H1 (cell line): ENCODE measurements around the gene SLC39A11. TPM values are rescaled to one million over a fixed set of nuclear protein-coding genes. Genes with fewer than 3 reads are reported as not detected.

ENCODE experiments used
- CTCF ChIA-PET: fragments of 300-600 bp; sonication (Branson Sonifier 250); formaldehyde crosslinking; loops from one replicate; lab custom pipeline; 2021; ENCODE audit not compliant: partially characterized antibody; lab: Charles Lee
- POLR2A ChIA-PET: fragments of 300-600 bp; sonication (Branson Sonifier 250); formaldehyde crosslinking; loops from one replicate; lab custom pipeline; 2021; ENCODE audit warnings: inconsistent platforms; ENCODE audit not compliant: partially characterized antibody; lab: Charles Lee
- DNase-seq, 2 experiments: peaks; one replicate each; pipeline versions ENCODE4 v3.0.0 to v3.0.0-alpha.2; 2010 to 2022; ENCODE audit warnings: low spot score in 2 of 2, low read depth in 1 of 2, mixed read lengths in 1 of 2
- FAIRE-seq: peaks from 2 replicates; lab custom pipeline; 2011; peaks lifted over from hg19 to GRCh38; lab: Jason Lieb, UNC
- H2AFZ ChIP-seq: 2 replicates; pipeline ENCODE4 v1.8.1; 2012; ENCODE audit warnings: low read length, inconsistent platforms
- H2AK5ac ChIP-seq: 2 replicates; pipeline ENCODE4 v1.6.1; 2013; ENCODE audit warnings: low read depth, low read length
- H2BK120ac ChIP-seq: replicated peaks from 2 replicates; pipeline ENCODE3; 2013; ENCODE audit warnings: low read depth, low read length, inconsistent platforms
- H2BK12ac ChIP-seq: 2 replicates; pipeline ENCODE4 v1.6.1; 2013; ENCODE audit warnings: low read depth, low read length
- H2BK15ac ChIP-seq: 2 replicates; pipeline ENCODE4 v1.6.1; 2013; ENCODE audit warnings: low read length
- H2BK20ac ChIP-seq: 2 replicates; pipeline ENCODE4 v1.6.1; 2013; ENCODE audit warnings: low read length
- H2BK5ac ChIP-seq: 2 replicates; pipeline ENCODE4 v1.6.1; 2013; ENCODE audit warnings: low read depth, low read length
- H3K14ac ChIP-seq: 2 replicates; pipeline ENCODE4 v1.6.1; 2013; ENCODE audit warnings: inconsistent platforms; ENCODE audit not compliant: insufficient read length
- H3K18ac ChIP-seq: 2 replicates; pipeline ENCODE4 v1.6.1; 2013; ENCODE audit warnings: low read length; ENCODE audit errors: extremely low read depth
- H3K23ac ChIP-seq: 2 replicates; pipeline ENCODE4 v1.6.1; 2013; ENCODE audit warnings: inconsistent platforms; ENCODE audit not compliant: insufficient read length
- H3K23me2 ChIP-seq: 2 replicates; pipeline ENCODE4 v1.6.1; 2013; ENCODE audit warnings: low read depth, low read length
- H3K27ac ChIP-seq: 2 replicates; pipeline ENCODE4 v1.6.1; 2011; ENCODE audit warnings: low read depth, low read length, inconsistent platforms
- H3K27me3 ChIP-seq, 4 experiments: replicated peaks in 1 of 4; 1 replicate in 1 of 4; 2 replicates in 3 of 4; pipeline versions ENCODE4 v1.6.1 to v1.8.1; 2011 to 2013; ENCODE audit warnings: low read length in 3 of 4, mild to moderate bottlenecking in 3 of 4, inconsistent platforms in 2 of 4, mixed read lengths in 2 of 4, moderate library complexity in 1 of 4; ENCODE audit not compliant: control insufficient read depth in 3 of 4, insufficient read depth in 3 of 4; ENCODE audit errors: extremely low read depth in 1 of 4
- H3K36me3 ChIP-seq, 4 experiments: 2 replicates each; pipeline versions ENCODE4 v1.6.1 to v1.8.1; 2011 to 2013; ENCODE audit warnings: mild to moderate bottlenecking in 4 of 4, low read length in 3 of 4, moderate library complexity in 2 of 4, control low read depth in 1 of 4, inconsistent platforms in 1 of 4; ENCODE audit not compliant: insufficient read depth in 4 of 4, control insufficient read depth in 2 of 4
- H3K4ac ChIP-seq: replicated peaks from 2 replicates; pipeline ENCODE3; 2013; ENCODE audit warnings: low read length, low read depth, mixed read lengths, inconsistent platforms; ENCODE audit not compliant: insufficient read length
- H3K4me1 ChIP-seq, 4 experiments: replicated peaks in 1 of 4; 1 replicate in 1 of 4; 2 replicates in 3 of 4; pipeline versions ENCODE4 v1.6.1 to v1.8.1; 2011 to 2013; ENCODE audit warnings: low read length in 3 of 4, inconsistent platforms in 2 of 4, mixed read lengths in 1 of 4; ENCODE audit not compliant: insufficient read depth in 4 of 4, control insufficient read depth in 3 of 4
- H3K4me2 ChIP-seq, 2 experiments: 2 replicates each; pipeline versions ENCODE4 v1.6.1 to v1.8.1; 2011 to 2013; ENCODE audit warnings: low read depth in 2 of 2, low read length in 2 of 2, control low read depth in 1 of 2, inconsistent platforms in 1 of 2, mild to moderate bottlenecking in 1 of 2; ENCODE audit not compliant: insufficient read depth in 1 of 2
- H3K4me3 ChIP-seq, 4 experiments: fragments of 200-600, 300-600 bp in 1 of 4; sonication (generic), shearing (Covaris generic), sonication (Bioruptor Twin) in 1 of 4; 2 replicates each; pipeline versions ENCODE4 v1.5.1 to v1.8.1; 2011 to 2016; ENCODE audit warnings: low read length in 4 of 4, low read depth in 3 of 4, control low read depth in 2 of 4, inconsistent platforms in 2 of 4, mild to moderate bottlenecking in 2 of 4, mixed read lengths in 1 of 4, moderate library complexity in 1 of 4; ENCODE audit not compliant: insufficient read depth in 2 of 4; ENCODE audit errors: extremely low read depth in 1 of 4
- H3K56ac ChIP-seq: replicated peaks from 2 replicates; pipeline ENCODE3; 2013; ENCODE audit warnings: low read depth, mild to moderate bottlenecking, mixed read lengths, low read length, inconsistent platforms; ENCODE audit not compliant: insufficient read length
- H3K79me1 ChIP-seq: 2 replicates; pipeline ENCODE4 v1.6.1; 2013; ENCODE audit warnings: low read depth, low read length, control low read depth
- H3K79me2 ChIP-seq, 2 experiments: 2 replicates each; pipeline versions ENCODE4 v1.6.1 to v1.8.1; 2012 to 2013; ENCODE audit warnings: low read length in 2 of 2, mild to moderate bottlenecking in 2 of 2, inconsistent platforms in 1 of 2; ENCODE audit not compliant: insufficient read depth in 2 of 2, control insufficient read depth in 1 of 2
- H3K9ac ChIP-seq, 4 experiments: replicated peaks in 1 of 4; 1 replicate in 1 of 4; 2 replicates in 3 of 4; pipeline versions ENCODE4 v1.6.1 to v1.8.1; 2011 to 2013; ENCODE audit warnings: low read depth in 3 of 4, low read length in 3 of 4, control low read depth in 2 of 4, mild to moderate bottlenecking in 2 of 4, moderate library complexity in 2 of 4, inconsistent platforms in 1 of 4; ENCODE audit errors: extremely low read depth in 1 of 4
- H3K9me3 ChIP-seq, 2 experiments: 2 replicates each; pipeline versions ENCODE4 v1.6.1 to v1.8.1; 2012 to 2013; ENCODE audit warnings: mild to moderate bottlenecking in 2 of 2, moderate library complexity in 2 of 2, control low read depth in 1 of 2, inconsistent platforms in 1 of 2, low read depth in 1 of 2, low read length in 1 of 2, mixed read lengths in 1 of 2; ENCODE audit not compliant: insufficient read depth in 2 of 2
- H4K20me1 ChIP-seq, 2 experiments: replicated peaks in 1 of 2; 2 replicates each; pipeline versions ENCODE3 to v1.8.1; 2011 to 2013; ENCODE audit warnings: inconsistent platforms in 2 of 2, low read length in 2 of 2, mild to moderate bottlenecking in 1 of 2; ENCODE audit not compliant: insufficient read depth in 2 of 2, control insufficient read depth in 1 of 2
- H4K5ac ChIP-seq: 2 replicates; pipeline ENCODE4 v1.6.1; 2013; ENCODE audit warnings: low read length, low read depth, mixed read lengths, inconsistent platforms; ENCODE audit not compliant: insufficient read length
- H4K8ac ChIP-seq: 2 replicates; pipeline ENCODE4 v1.8.0; 2013; ENCODE audit warnings: mild to moderate bottlenecking, moderate library complexity, low read length, inconsistent platforms; ENCODE audit not compliant: insufficient read depth; ENCODE audit errors: extremely low read depth
- H4K91ac ChIP-seq: replicated peaks from 2 replicates; pipeline ENCODE3; 2013; ENCODE audit warnings: low read length, mixed read lengths, inconsistent platforms; ENCODE audit not compliant: insufficient read length
- SAP30 ChIP-seq: fragments of 300-600 bp; sonication (generic); IDR thresholded peaks from 2 replicates; pipeline ENCODE4 v1.7.1; 2012; ENCODE audit warnings: low read length, moderate library complexity, mild to moderate bottlenecking, inconsistent platforms; ENCODE audit not compliant: insufficient read depth, insufficient replicate concordance
- WGBS, 2 experiments: shearing (Covaris generic) in 1 of 2; methylation state at CpG; one replicate each; pipeline versions ENCODE4 v1.1.6 to v1.1.7; 2013 to 2015; ENCODE audit warnings: low lambda C conversion rate in 2 of 2, mixed read lengths in 2 of 2, inconsistent platforms in 1 of 2, low coverage in 1 of 2, missing lambda C conversion rate in 1 of 2; ENCODE audit not compliant: insufficient replicate concordance in 2 of 2, insufficient coverage in 1 of 2, insufficient read length in 1 of 2; ENCODE audit errors: extremely low coverage in 1 of 2, missing lambda C conversion rate in 1 of 2; 5-methylcytosine and 5-hydroxymethylcytosine counted together
- polyA plus RNA-seq, 7 experiments: library from polyadenylated mRNA; depleted of rRNA in 3 of 7; stranded (reverse) in 5 of 7; unstranded in 2 of 7; fragments of >200 nt in 5 of 7; fragments of 200-250 nt in 2 of 7; gene quantifications; 1 replicate in 5 of 7; 2 replicates in 1 of 7; 4 replicates in 1 of 7; pipeline versions ENCODE4 v1.2.1 to v1.2.3, GENCODE V29; 2011 to 2013; ENCODE audit warnings: missing spikeins in 2 of 7, mixed read lengths in 2 of 7
- total RNA-seq: library from RNA; stranded (reverse); fragmentation: NEBNext Ultra II Directional; extraction: Animal tissue kit (Norgen Biotek cat#: 25700); gene quantifications from 2 replicates; pipeline ENCODE4 v1.2.1, GENCODE V29; 2021
- TF ChIP-seq, protein P1 (sequence below), 3 experiments: IDR thresholded peaks; 1 replicate in 2 of 3; 2 replicates in 1 of 3; pipeline versions ENCODE4 v1.5.1 to v1.6.1; 2011; ENCODE audit warnings: low read length in 3 of 3, mild to moderate bottlenecking in 3 of 3, inconsistent platforms in 2 of 3, low read depth in 1 of 3, moderate library complexity in 1 of 3; ENCODE audit not compliant: insufficient read depth in 1 of 3; ENCODE audit errors: control extremely low read depth in 1 of 3

Gene SLC39A11
- total and polyA plus RNA-seq, 2 of the 8 experiments (the other 6 are each of a cell fraction or from before 2014, with no cell fraction given): 12.2 to 19.6 TPM

DNA sequence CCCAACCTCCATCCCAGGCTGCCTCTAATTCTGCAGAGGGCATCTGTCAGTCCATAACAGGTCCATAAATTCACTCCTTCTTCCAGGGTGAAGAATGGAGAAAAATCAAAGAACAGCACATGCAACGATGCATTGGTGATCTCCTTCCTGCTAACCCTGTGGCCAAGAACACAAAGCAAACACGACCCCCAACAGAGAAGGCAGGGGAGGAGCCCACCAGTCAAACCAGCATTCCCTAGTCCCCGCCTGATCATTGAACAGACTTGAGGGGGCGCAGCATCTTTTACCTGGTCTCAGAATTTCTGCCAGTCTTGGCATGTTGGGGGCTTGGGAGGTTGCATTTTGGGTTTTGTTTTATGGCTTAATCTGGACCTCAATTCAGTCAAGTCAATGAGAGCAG, 476.0 kb downstream of the SLC39A11 start:
- no peak overlapping the region; the same call in 1 of the 2 replicates for H4K8ac ChIP-seq
- no peak overlapping the region for H3K4me2 ChIP-seq
- 72% methylated on average over 4 of the region's 4 CpGs; no CpG with 5 or more reads in 1 of the 2 experiments for WGBS, 2 experiments
- no peak for FAIRE-seq
- no peak overlapping the region for H3K18ac ChIP-seq
- H3K4me1 ChIP-seq: peaks cover 2 to 6% (median 3%) of the 10 kb centered on the region in 4 experiments; a peak in 4 of 7 replicates
- H2BK5ac ChIP-seq: no peak overlapping the region
- H3K27me3 ChIP-seq: peaks cover 0 to 2% (median 0%) of the 10 kb centered on the region in 4 experiments; a peak in 2 of 7 replicates
- TF ChIP-seq SAP30: no peak
- TF ChIP-seq, protein P1, sequence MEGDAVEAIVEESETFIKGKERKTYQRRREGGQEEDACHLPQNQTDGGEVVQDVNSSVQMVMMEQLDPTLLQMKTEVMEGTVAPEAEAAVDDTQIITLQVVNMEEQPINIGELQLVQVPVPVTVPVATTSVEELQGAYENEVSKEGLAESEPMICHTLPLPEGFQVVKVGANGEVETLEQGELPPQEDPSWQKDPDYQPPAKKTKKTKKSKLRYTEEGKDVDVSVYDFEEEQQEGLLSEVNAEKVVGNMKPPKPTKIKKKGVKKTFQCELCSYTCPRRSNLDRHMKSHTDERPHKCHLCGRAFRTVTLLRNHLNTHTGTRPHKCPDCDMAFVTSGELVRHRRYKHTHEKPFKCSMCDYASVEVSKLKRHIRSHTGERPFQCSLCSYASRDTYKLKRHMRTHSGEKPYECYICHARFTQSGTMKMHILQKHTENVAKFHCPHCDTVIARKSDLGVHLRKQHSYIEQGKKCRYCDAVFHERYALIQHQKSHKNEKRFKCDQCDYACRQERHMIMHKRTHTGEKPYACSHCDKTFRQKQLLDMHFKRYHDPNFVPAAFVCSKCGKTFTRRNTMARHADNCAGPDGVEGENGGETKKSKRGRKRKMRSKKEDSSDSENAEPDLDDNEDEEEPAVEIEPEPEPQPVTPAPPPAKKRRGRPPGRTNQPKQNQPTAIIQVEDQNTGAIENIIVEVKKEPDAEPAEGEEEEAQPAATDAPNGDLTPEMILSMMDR (IDR thresholded peaks at IDR 0.05; ENCODE audit: control extremely low read depth in 1 of 3, insufficient read depth in 1 of 3, low read depth in 1 of 3, low read length in 3 of 3): peak in 2 of 3 experiments; percentile 8 to 20; a peak in 2 of 4 replicates
- H3K79me1 ChIP-seq: no peaks in the 10 kb centered on the region
- no peaks in the 10 kb centered on the region for H4K20me1 ChIP-seq
- no peak overlapping the region for H4K91ac ChIP-seq
- no peak overlapping the region for H2BK15ac ChIP-seq
- no peaks in the 10 kb centered on the region for H3K23me2 ChIP-seq
- no peak overlapping the region for H3K14ac ChIP-seq
- H3K79me2 ChIP-seq: no peaks in the 10 kb centered on the region
- no peak overlapping the region for H3K4me3 ChIP-seq
- H2BK12ac ChIP-seq: no peak overlapping the region
- H2AFZ ChIP-seq: no peak overlapping the region
- H3K36me3 ChIP-seq: no peaks in the 10 kb centered on the region
- H3K27ac ChIP-seq: no peak overlapping the region
- no peak overlapping the region for H2AK5ac ChIP-seq
- H3K23ac ChIP-seq: no peak overlapping the region
- no peak overlapping the region for H3K56ac ChIP-seq
- no peak overlapping the region for H2BK20ac ChIP-seq
- no peak overlapping the region; a peak in 1 of 7 replicates for H3K9ac ChIP-seq
- DNase-seq: no peak
- no peak overlapping the region for H4K5ac ChIP-seq
- ChIA-PET POLR2A (no interaction called here), CTCF (interaction anchor here (1.1 to 1.9 kb wide), 2 partner anchors 56 to 58 kb away, joined by 3 to 8 read pairs; no protein-coding TSS in a partner anchor)
- H2BK120ac ChIP-seq: no peak overlapping the region
- no peak overlapping the region for H3K4ac ChIP-seq
- no peaks in the 10 kb centered on the region for H3K9me3 ChIP-seq
